NCI-H1105 treated with DMSO at 0.1 percent for 48 hours (cell line): ENCODE measurements around the gene TNNT3.

Experiments used
- DNase-seq: peaks from one replicate; lab custom pipeline; 2025; lab: John Stamatoyannopoulos, UW

Gene TNNT3

GRCh38 chr11:1958367-1958766 is 38.9 kb downstream of the TNNT3 start:
- no peak for DNase-seq

- no peak for DNase-seq
Observed at GRCh38 chr11:1959786-1960185, 40.3 kb downstream of the TNNT3 start.

GRCh38 chr11:1963864-1964263 is 44.4 kb downstream of the TNNT3 start:
- DNase-seq = no peak

- DNase-seq = no peak
Observed at GRCh38 chr11:1964348-1964747, 44.8 kb downstream of the TNNT3 start.

DNA sequence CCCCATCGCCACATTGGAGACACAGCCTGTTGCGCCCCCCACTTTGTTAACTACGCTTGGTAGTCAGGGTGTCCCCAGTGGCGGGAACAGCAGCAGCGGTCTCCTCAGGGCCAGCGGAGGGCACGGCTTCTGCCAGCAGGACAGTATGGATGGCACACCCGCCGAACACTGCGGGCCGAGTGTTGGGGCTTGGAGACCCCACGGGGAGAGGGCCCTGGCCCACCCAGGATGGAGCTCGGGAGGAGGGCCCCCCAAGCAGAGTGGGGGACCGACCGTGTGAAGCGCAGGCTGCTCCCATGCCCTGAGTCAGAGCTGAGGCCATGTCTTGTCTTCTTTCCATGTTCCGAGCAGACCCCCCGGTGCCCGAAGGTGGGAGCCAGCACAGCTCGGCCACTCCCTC is 45.5 kb downstream of the TNNT3 start:
- no peak for DNase-seq

DNA sequence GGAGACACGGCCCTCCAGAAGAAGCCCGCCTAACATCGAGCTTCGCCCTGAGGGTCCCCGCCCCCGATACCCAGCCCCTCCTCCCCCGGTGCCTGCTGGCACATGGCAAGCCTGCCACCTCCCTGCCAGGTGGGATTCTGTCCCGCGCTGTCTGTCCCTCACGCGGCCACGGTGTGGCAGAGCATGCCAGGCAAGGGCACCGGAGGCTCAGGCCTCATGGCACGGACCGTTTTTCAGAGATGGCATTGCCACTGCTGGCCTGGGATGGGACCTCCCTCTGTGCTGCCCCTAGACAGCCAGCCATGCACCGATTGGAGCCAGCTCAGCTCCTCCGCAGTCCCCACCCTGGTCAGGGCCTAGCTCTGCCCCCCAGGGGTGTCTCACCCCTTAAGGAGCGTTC is 47.0 kb downstream of the TNNT3 start:
- no peak for DNase-seq

DNA sequence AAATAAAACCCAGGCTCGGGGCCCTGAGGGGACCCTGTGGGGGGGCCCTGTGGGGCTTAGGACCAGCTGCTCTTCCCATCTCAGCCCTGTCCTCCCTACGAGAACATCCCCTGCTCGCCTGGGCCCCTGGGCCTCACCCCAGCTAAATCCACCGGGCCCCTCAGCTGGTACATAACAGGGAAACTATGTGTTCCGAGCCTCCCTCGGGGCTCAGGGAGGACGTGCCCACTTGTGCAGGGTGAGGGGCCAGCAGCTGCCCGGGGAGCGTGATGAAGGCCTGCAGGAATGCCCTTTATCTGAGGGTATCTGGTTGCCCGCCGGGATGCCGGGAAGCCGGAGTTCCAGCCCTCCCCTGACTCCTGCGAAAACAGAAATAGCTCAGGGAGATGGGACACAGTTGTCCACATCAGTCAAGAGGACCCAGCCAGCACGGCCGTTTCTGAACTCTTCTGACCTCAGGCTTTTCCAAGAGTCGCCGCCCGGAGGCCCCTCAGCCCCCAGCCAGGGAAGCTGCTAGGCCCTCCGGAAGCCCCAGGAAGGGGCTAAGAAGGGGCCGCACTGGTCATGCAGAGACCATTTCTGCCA is 48.2 kb downstream of the TNNT3 start:
- no peak for DNase-seq

DNA sequence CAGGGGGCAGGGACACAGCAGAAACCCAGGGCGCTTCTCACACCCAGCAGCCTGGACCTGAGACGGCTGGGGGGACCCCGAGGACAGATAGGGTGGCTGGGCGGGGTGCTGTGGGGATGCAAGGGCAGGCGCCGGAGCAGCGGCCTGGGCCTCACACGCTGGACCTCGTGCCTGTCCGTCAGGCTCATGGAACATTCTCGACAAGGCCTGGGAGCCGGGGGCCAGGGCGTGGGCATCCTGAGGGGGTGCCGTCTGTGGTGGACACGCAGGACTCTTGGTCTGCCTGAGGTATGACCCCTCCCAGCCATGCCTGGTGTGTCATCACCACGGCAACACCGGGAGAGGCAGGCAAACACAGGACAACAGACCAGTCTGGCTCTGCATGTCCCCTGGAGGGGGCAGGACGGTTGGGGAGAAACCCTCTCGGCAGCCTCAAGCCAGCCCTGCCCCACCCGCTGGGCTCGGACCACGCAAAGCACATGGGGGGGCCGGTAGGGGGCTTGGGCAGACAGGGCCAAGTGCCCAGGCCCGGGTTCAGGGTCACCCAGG is 49.0 kb downstream of the TNNT3 start:
- no peak for DNase-seq

DNA sequence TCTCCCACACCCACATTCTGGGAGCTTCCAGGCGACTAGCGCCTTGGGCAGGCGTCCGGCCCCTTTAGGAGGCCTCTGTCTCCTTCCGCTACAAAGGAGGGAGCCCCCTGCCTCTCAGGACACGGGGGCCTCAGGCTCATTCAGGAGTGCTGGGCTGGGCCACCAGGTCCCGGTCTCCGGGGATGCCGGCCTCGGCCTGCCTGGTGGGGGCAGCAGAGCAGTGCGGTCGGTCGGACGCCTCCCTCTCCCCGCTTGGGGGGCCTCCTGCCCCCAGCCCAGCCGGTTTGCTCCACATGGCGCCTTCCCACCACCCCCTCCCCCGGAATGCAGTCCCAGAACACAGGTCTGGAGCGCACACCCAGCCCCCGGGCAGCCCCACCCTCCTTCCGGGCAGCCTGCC is 49.5 kb downstream of the TNNT3 start:
- no peak for DNase-seq

GRCh38 chr11:1969776-1970175 is 50.3 kb downstream of the TNNT3 start:
- DNase-seq = no peak

DNA sequence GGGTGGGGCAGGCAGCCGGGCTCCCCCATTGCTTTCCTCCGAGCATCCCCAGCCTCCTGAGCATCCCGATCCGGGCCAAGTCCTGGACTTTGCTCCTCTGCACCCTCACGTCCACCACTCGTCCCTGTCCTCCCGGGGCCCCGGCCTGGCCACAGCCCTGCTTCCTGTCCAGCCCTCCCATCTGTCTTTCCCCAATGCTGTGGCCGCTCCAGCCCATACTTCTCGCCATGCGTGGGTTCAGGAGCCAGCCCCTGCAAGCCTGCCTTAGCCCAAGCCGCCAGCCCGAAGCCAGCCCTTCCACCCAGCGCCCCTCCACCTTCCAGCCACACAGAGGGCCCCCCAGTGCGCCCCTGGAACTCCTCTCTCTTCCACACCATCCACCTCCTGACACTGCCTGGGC is 51.5 kb downstream of the TNNT3 start:
- DNase-seq = no peak

DNA sequence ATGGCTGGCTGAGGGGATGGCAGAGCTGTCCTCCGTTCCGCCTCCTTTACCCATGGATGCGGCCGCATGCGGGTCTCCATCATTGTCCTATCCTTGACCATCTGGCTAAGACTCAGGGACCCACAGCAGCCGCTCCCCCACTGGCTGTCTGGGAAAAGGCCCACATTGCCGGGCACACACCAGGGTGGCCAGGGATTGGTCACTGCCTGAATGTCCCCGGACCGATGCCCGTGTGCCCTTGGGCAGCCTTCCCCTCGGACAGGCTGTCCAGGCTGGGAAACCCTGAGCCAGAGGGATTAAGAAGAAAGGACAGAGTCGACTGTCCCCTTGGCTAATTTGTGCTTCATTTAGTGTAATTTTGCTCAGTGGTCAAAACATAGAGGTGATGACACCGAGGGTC is 55.7 kb downstream of the TNNT3 start:
- no peak for DNase-seq

GRCh38 chr11:1978720-1979473 is 59.4 kb downstream of the TNNT3 start:
- no peak for DNase-seq

DNA sequence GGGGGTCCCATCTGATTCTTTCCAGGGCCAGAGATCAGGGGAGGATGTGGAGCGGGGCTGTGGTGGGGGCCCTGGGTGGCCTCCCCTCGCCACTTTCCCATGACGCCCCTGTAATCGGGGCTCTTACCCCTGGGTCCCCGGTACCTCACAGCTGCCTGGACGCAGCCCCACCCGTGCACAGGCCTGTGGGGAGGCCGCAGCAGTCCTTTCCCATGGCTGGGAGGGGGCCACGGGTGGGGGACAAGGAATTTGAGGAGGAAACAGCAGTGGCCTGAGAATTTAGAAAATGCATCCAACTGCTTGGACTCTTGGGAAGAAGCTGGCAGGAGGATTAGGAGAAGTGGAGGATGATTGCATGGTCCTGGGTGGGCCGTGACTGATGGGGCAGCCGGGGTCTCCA is 60.1 kb downstream of the TNNT3 start:
- no peak for DNase-seq

- DNase-seq = no peak
Observed at GRCh38 chr11:1982873-1983600, 63.5 kb downstream of the TNNT3 start.

- DNase-seq = no peak
Observed at GRCh38 chr11:1983601-1983961, 64.1 kb downstream of the TNNT3 start.

- DNase-seq = no peak
Observed at GRCh38 chr11:1987024-1987423, 67.5 kb downstream of the TNNT3 start.

DNA sequence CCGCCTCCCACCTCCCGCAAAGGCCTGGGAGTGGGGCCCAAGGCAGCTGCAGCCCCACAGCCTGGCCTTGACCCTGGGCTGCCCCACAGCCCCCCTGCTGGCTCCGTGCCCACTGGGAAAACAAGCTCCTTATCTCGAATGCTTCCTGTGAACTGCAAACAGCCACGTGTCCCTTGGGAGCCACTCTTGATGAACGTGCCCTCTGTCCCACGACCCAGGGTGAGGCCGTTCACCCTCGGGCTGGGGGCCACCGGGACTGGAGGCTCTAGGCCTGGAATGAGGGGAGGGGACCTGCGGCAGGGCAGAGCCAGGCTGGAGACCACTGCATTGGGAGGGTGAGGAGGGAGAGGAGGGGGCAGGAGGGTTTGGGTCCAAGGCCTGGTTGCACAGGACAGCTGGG is 68.7 kb downstream of the TNNT3 start:
- DNase-seq = no peak
